H1 (cell line): ENCODE results near the gene TP53BP1.

Source experiments
- ATF3 ChIP-seq: IDR thresholded peaks from 2 replicates; pipeline ENCODE4 v1.6.1; 2011; ENCODE audit warnings: low read depth, mild to moderate bottlenecking, low read length; ENCODE audit not compliant: insufficient read depth
- CEBPB ChIP-seq: IDR thresholded peaks from 2 replicates; pipeline ENCODE4 v1.6.1; 2012; ENCODE audit warnings: low read depth, low read length
- CHD2 ChIP-seq: IDR thresholded peaks from 2 replicates; pipeline ENCODE4 v1.6.1; 2012; ENCODE audit warnings: low read length, improper control_type of control experiment
- CTCF ChIP-seq, 3 experiments: IDR thresholded peaks; 1 replicate in 2 of 3; 2 replicates in 1 of 3; pipeline versions ENCODE4 v1.5.1 to v1.6.1; 2011; ENCODE audit warnings: low read length in 3 of 3, mild to moderate bottlenecking in 3 of 3, inconsistent platforms in 2 of 3, low read depth in 1 of 3, moderate library complexity in 1 of 3; ENCODE audit not compliant: insufficient read depth in 1 of 3; ENCODE audit errors: control extremely low read depth in 1 of 3
- E2F6 ChIP-seq: IDR thresholded peaks from 2 replicates; pipeline ENCODE4 v1.6.1; 2012; ENCODE audit warnings: inconsistent platforms
- EZH2 ChIP-seq: fragments of 200-600 bp; sonication (generic); IDR thresholded peaks from 2 replicates; pipeline ENCODE4 v1.7.1; 2012; ENCODE audit warnings: low read depth, mild to moderate bottlenecking, moderate library complexity, low read length, inconsistent platforms; ENCODE audit not compliant: severe bottlenecking
- GABPA ChIP-seq: IDR thresholded peaks from 2 replicates; pipeline ENCODE4 v1.6.1; 2011; ENCODE audit warnings: mild to moderate bottlenecking, low read length, moderate library complexity, borderline replicate concordance; ENCODE audit not compliant: insufficient read depth
- JUND ChIP-seq: IDR thresholded peaks from 2 replicates; pipeline ENCODE4 v1.6.1; 2011; ENCODE audit warnings: mild to moderate bottlenecking, improper control_type of control experiment, low read length
- NRF1 ChIP-seq: IDR thresholded peaks from 2 replicates; pipeline ENCODE4 v1.6.1; 2011; ENCODE audit warnings: mild to moderate bottlenecking, low read depth, low read length, improper control_type of control experiment
- POLR2A ChIP-seq, 2 experiments: IDR thresholded peaks; 1 replicate in 1 of 2; 2 replicates in 1 of 2; pipeline ENCODE4 v1.6.1; 2011; ENCODE audit warnings: low read depth in 2 of 2, low read length in 2 of 2, mild to moderate bottlenecking in 2 of 2; ENCODE audit errors: control extremely low read depth in 1 of 2
- RFX5 ChIP-seq: IDR thresholded peaks from 2 replicates; pipeline ENCODE4 v1.6.1; 2011; ENCODE audit warnings: low read depth, low read length, improper control_type of control experiment, borderline replicate concordance
- TAF1 ChIP-seq: IDR thresholded peaks from 2 replicates; pipeline ENCODE4 v1.6.1; 2011; ENCODE audit warnings: mild to moderate bottlenecking, low read depth, low read length
- TEAD4 ChIP-seq: IDR thresholded peaks from 2 replicates; pipeline ENCODE4 v1.6.1; 2012; ENCODE audit warnings: low read depth, low read length, inconsistent platforms, mixed read lengths
- YY1 ChIP-seq: IDR thresholded peaks from 2 replicates; pipeline ENCODE4 v1.6.1; 2011; ENCODE audit warnings: low read depth, mild to moderate bottlenecking, low read length

GRCh38 chr15:43423793-43424192 is 69.2 kb downstream of the TP53BP1 start:
- TF ChIP-seq POLR2A (IDR thresholded peaks at IDR 0.05; ENCODE audit: control extremely low read depth in 1 of 2, low read depth in 2 of 2, low read length in 2 of 2) = no peak
- no peak for TF ChIP-seq E2F6
- no peak for TF ChIP-seq TEAD4
- TF ChIP-seq CTCF (IDR thresholded peaks at IDR 0.05; ENCODE audit: control extremely low read depth in 1 of 3, insufficient read depth in 1 of 3, low read depth in 1 of 3, low read length in 3 of 3) = no peak
- no peak for TF ChIP-seq CHD2
- TF ChIP-seq JUND = no peak
- TF ChIP-seq ATF3 = no peak
- no peak for TF ChIP-seq NRF1
- no peak for TF ChIP-seq GABPA
- TF ChIP-seq RFX5 = no peak
- TF ChIP-seq CEBPB = no peak
- TF ChIP-seq EZH2 = no peak
- no peak for TF ChIP-seq TAF1
- no peak for TF ChIP-seq YY1
